HCEC 1CT (cell line): ENCODE data around the gene ATP6V1C2.
A peak's percentile ranks its signal among the peaks of the same experiment; 100 is the strongest.

Experiments
- DNase-seq: peaks from one replicate; pipeline ENCODE4 v3.0.0-alpha.2; 2017

The ATP6V1C2 gene

DNA sequence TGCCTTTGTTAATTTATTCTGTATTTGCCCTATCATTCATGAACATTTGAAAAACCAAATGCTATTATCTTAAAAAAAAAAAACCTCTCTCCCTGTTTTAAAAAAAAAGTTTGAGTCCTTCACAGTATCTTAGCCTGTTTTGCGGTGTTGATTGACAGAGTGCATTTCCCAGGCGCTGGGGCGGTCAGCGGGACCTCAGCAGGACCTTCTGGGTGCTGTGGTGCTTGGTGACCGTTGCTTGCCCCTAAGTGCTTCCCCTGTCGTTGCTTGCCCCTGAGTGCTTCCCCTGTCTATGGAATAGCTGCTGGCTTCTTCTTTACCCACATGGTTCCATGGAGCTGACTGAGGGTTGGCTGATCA is 12.1 kb downstream of the ATP6V1C2 start:
- peak; percentile 6 for DNase-seq

DNA sequence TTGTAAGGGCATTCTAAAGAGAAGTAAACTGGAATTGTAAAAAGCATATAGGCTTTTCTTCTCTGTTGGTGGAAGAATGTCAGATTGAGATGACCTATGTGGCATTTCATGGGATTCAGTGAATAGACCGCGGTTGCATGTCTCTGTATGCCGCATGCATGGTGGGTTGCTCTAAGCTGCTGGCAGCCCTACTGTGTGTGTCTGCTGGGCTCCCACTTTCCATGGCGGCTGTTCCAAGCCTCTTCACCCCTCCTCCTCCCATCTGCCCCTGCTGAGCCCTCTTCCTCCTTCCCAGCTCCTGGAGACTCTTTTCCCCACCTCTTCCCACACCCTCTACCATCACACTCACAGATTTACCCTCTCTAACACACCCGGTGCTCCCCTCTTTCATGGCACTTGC is 12.6 kb downstream of the ATP6V1C2 start:
- no peak for DNase-seq

DNA sequence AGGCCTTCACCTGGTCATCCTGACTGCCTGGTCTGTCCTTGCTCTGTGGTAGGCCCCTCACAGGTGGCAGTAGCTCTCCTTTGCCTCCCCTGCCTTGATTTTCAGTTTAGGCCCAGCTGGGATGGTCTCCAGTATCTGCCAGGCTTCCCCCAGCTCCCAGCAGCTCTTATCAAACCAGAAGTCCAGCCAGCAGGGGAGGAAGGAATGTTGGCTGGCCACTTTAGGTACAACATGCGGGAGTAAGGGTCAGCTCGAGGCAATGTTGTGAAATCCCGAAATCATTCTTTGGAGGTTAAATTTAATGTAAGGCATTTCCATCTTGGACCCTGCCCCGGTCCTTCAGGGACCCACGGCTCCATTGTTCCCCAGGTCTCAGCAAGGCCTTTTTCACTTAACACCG is 16.8 kb downstream of the ATP6V1C2 start:
- DNase-seq, result no peak

DNA sequence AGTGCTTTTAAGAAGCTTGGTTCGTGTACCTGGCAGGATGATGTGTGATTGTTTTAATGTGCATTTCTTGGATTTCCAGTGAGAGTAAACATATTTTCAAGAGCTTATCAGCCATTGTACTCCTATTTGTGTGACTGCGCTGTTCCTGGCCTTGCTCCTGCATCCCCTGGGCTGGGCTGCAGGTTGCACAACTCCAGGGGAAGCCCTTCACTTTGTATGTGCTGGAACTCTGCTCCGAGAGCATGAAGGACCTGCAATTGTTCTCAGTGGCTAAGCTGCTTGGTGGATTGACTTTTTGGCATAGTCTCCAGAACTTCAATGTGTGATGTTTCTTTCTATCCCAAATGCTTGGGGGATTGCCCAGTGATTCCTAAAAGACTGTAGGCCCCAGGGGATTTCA is 18.8 kb downstream of the ATP6V1C2 start:
- DNase-seq, result no peak

DNA sequence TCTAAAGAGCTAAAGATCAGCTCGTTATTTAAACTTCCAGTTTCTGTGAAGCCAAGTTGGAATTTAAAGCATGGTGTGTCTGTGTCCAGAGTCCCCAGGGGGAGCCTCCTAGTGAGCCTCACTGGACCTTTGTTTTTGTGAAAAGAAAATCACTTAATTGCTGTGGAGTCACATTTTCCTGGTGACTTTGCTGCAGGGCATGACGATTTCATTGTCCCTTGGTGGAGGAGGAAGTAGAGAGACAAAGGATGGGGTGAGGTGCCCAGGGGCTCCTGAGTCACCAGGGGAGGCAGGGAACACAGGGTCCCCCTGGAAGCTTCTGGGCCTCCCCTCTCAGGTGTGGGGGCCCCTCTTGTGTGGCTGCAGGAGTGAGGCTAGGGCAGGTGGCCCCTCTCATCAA is 19.7 kb downstream of the ATP6V1C2 start:
- no peak for DNase-seq

DNA sequence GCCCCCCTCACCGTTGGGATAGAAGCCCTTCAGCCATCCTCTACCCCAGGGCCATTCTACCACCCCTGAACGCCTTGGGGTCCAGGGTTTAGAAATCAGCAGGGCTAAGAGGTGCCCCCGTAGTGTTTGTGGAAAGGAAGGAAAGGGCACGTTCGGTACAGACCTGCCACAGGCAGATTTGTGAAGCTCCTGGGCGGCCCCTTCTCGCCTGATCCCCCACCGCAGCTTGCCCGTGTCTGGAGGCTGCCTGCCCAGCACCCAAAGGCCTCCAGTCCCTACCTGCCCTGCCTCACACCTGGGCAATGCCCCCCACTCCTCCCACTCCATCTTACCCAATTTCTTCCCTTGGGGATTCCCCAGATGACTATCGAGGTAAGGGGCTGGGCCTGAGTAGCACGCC is 21.2 kb downstream of the ATP6V1C2 start:
- DNase-seq, result no peak

DNA sequence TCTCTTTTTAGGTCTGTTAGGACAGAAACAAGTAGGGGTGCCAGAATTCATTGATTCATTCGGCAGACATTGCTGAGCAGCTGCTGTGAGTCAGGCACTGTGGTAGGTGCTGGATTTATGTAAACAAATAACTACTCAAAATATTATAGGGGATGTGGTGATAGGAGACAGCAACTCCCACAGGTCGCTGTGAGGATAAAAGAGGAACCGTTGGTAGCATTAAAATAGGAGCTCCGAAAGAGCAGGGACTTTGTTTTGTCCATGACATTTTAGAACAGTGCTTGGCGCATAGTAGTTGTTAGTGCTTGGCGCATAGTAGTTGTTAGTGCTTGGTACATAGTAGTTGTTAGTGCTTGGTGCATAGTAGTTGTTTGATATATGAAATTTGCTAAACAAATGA is 29.2 kb downstream of the ATP6V1C2 start:
- DNase-seq, result peak; percentile 42

DNA sequence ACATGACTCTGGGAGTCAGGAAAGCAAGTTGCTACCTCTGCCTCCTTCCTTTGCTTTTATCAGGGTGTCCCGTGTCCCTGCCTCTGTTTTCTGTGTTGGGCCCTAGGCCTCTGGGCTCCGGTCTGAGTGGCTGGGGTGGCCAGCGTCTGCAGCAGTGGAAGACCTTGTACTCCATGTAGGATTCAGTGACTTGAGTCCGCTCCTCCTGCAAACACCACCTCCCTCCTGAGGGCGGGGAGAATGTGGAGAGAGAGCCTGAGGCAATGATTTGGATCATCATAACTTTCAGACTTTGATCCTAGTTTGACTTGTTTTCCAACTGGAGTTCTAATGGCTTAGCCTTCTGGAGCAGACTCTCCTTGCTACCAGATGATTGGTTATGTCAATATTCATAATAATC is 30.8 kb downstream of the ATP6V1C2 start:
- DNase-seq, result no peak

DNA sequence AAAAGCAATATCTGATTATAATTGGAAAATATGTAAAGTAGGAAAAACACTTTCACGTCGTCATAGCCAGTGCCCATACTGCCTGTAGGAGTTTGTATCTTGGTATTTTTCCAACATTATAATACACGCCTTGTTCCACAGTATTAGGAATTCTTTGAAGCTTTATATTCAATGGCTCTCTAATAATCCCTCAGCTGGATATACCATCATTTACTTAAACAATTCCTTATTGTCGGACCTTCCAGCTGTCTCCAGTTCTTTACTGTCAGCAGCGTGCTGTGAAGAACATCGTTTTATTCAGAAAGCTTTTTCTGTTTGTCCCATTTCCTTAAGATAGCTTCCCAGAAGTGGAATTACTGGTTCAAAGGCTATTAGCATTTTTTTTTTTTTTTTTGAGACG is 31.7 kb downstream of the ATP6V1C2 start:
- no peak for DNase-seq

DNA sequence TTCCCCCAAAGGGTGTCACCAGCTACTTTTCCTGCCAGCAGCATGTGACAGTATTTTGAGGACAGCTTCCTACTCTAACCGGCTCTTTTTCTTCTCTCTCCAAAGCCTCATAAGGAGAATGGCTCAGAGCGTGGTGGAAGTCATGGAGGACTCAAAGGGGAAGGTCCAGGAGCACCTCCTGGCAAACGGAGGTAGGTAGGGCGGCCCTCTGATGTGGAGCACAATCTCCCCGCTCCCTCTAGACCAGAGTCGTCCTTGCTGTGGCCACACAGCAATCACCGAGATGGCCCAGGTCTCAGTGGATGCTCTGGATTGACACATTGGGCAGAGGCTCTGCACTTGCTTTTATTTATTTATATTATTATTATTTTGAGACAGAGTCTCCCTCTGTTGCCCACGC is 32.4 kb downstream of the ATP6V1C2 start:
- no peak for DNase-seq

DNA sequence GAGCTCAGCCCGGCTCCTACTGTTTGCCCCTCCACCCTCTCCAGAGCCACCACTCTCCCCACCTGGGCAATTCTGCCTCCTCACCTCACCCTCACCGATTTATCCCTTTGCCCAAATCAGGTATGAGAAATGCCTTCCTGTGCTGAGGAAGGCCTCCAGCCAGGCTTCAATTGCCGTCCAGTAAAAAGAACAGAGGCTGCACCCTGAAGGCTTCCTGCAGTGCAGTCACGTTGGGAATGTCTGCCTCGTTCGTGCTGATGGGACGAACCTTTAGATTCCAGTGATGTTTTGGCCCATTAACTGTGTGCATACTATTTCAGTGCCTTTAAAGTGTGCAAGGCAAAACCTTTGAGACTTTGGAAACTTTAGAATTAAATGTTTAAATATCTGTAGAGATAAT is 34.2 kb downstream of the ATP6V1C2 start:
- DNase-seq, result no peak

DNA sequence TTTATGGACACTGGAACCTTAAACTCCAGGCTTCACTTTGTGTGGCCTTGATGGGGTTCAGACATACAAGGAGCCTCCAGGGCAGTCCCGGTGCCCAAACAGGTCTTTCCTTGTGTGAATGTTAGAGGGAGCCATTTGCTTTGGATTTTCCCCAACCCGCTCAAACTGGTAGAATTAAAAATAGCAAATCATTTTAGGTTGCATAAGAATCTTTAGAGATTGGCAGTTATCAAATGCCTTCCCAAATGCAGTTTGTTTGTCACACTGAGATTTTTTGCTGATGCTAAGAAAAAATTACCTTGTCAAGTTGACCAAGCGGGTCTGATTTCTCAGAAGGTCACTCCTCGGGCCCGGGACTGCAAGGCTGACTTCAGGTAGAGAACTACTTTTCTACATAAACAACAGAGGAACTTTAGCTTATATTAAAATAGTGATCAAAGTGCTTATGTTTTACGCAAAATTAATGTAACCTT is 36.4 kb downstream of the ATP6V1C2 start:
- DNase-seq, result no peak

DNA sequence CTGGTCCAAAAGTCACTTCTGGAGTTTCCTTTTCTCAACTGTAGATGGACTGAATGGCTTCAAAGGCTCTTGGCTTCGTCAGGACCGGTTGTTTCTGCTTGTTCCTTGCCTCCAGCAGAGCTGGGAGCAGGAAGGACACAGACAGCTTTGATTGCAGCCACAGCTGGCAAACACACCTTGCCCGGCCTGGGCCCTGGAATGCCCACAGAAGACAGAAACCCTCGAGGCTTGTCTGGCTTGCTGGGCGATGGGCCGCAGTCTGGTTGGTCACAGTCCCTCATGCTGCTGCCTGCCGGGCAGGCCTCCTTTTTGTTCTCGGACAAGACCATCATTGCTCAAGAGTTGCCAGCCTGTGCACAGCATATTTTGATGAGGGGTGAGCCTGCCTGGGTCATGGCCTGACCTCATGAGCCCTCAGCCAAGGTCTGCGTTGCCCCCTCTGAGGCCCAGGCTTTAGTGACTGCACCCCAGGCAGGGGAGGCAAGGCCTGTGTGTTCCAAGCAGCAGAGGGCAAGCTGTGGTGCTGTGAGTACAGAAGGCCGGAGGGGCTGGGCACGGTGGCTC is 37.8 kb downstream of the ATP6V1C2 start:
- DNase-seq, result no peak

DNA sequence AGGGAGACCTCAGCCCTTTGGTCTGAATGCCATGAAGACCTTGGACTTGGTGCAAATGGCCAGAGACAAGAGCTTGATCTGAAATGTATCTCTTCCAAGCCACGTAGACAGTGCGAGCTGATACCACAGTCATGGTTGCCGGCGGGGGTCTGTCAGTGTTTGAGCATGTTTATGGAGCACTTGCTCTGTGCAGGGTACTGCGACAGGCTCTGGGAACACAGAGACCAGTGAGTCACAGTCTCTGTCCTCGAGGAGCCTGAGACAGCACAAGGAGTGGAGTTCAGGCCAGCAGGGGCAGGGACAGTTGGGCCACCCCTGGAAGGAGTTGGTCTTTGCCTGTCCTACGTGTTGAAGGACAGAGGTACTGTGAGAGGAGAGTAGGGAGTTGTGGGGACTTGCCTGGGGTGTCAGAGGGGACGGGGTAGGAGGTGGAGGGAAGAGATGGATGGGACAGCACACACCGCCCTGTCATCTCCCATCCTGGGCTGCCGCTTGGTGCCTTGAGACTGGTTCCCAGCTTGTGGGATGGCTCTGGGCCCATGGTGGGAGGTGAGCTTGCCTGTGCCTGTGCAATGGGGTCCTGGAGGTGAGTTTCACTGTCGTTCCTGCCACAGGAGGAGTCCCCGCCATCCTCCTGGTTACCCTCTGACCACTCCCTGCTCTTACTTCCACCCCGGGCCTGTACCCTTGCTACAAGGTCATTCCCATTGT is 39.5 kb downstream of the ATP6V1C2 start:
- no peak for DNase-seq

DNA sequence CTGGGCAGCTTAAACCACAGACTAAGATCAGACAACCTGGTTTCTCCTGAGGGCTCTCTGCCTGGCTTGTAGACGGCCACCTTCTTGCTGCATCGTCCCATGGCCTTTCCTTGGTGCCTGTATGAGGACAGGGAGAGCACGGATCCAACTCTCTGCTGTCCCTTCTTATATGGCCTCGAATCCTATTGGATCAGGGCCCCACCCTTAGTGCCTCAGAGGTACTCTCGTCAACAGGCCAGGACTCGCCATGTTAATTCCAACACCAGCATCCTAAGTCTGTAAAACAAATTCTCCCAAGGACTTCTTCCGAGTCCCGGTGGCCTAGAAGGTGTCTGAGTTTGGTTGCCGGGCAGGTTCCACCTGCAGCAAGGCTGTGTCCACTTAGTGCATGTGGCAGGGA is 40.2 kb downstream of the ATP6V1C2 start:
- DNase-seq, result no peak

DNA sequence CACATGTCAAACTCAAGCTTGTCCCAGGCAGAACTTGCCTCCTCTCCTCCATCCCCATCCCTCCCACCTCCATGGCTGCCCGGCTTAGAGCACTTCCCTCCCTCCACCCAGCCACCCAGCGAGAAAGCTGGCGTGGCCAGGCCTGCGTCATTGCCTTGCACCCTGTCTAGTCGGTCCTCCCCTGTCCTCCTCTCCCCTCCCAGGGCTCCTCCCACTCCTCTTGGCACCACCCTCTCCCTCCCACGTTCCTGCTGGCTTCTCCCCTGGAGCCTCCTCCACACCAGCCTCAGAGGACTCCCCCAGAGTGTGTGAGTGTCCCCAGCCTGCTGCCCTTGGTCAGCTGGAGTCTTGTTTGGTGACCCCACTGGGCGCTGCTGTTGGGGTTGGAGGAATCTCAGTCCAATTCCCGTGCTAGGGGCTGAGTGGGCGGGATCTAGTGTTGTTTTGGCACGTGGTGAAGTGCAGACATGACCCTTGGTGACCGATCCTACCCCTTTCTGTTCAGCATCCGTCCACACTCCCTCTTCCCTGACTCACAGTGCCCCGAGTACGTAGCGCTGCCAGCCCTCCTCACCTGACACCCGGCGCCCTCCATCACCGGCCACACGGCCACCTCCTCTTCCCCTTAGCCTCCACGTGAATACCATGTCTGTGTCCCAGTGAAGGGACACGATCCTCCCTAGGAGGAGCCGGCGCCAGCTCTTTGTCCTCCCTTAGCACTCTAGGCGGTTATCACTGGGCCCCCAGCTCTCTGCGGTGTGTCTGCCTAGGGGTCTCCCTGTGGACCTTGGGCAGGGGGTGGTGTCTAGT is 41.4 kb downstream of the ATP6V1C2 start:
- peak; percentile 13 for DNase-seq

DNA sequence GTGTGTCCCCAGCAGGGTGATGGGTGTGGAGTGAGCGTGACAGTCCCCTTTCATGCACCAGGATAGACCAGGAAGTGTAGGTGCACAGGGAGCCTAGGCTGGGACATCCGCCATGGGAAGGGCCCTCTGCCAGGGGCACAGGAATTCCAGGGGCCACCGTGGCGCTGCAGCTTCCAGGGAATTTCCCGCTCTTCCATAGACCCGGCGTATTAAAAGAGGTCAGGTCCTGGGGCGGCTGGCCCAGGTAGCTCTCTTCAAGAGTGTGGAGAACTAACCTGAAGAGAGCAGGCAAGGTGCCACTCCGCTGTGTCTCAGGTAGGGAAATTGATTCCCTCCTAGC is 42.0 kb downstream of the ATP6V1C2 start:
- DNase-seq, result no peak

DNA sequence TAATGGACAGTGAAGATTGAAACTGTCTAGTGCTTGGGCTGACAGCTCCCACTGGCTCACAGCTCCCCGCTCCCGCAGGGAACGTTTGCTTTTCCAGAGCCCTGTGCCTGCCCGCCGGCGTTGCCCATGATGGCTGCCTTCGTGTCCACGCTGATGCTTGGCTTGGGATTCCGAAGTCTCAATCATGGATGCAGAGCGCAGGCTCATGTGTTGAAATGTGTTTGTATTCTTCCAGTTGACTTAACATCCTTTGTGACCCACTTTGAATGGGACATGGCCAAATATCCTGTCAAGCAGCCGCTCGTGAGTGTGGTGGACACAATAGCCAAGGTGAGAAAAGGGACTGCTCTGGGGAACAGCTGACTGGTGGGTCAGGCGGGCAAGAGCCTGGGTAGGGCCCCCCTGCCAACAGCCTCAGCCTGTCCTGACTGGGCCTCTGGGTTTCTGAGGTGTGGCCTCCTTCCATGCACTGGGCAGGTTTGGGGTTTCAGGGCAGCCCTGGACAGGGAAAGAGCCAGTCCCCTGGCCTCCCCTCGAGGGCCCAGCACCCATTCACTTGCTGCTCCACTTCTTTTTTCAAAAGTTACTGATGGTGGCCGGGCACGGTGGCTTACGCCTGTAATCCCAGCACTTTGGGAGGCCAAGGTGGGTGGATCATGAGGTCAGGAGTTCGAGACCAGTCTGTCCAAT is 42.8 kb downstream of the ATP6V1C2 start:
- DNase-seq, result no peak

DNA sequence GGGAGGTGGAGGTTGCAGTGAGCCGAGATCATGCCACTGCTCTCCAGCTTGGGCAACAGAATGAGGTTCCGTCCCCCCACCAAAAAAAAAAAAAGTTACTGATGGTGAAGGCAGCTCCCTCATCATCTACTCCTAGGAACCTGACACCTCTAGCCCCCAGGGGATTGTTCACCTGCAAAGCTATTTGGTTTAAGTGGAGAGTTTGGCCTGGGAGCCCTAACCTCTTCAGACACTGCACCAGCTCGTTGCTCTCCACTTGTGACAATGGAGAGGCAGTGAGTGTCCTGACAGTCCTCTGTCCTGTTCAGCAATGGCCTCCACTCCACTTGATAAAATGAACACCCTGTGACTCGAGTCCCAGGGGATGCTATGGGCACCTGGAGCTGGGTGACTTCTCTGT is 43.5 kb downstream of the ATP6V1C2 start:
- DNase-seq, result no peak

DNA sequence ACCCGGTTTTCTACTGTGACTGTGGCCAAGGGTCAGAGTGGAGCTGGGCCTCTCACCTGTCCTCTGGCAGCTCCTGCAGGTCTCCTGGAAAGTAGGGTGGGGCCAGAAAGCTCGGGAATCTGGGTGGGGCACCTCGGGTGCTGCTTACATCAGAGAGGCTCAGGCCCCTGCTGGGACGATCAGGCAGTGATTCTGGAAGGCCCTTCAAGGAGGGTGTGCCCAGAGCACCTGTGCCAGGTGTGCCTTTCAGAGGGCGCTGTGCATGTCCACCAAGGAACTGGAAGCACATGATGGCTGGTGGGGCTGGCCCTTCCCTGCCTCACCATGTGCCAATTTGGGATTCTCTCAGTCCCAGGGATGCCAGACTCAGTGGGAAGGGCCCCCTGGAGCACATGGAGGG is 44.0 kb downstream of the ATP6V1C2 start:
- DNase-seq, result no peak

DNA sequence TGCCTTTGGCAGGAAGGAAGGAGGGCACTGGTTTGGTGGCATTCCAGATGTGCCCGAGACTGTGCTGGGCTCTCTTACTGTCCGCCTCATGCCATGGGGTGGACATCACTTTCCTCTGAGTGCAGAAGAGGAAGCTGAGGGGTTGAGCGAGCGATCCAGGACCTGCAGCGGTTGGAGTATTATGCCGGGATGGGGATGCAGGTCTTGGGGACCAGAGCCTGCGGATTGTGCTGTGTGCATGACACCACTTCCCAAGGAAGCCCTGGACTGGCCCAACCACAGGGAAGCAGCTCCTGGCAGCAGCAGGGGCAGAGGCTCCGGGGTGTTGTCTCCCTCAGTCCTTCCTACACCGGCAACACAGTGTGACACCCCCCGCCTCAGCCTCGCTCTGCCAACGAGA is 44.5 kb downstream of the ATP6V1C2 start:
- no peak for DNase-seq

DNA sequence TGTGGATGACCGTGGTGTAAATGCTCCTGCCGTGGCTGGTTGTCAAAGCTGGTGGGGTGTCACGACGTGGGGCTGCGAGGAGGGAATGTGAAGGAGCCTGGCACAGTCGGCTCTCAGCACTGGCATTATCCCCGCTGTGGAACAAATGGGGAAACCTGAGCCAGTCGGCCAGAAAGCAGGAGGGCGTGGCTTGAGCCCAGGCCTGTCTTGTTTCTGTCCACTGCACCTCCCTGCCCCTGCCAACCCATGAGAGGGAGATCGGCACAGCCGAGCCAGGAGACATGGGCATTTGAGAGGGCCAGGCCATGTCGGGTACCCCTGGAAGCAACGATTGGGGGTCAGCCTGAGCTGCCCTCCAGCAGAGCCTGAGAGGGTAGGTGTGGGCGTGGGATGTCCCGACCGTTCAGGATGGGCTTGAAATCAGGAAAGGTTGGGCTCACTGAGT is 46.7 kb downstream of the ATP6V1C2 start:
- DNase-seq, result no peak

DNA sequence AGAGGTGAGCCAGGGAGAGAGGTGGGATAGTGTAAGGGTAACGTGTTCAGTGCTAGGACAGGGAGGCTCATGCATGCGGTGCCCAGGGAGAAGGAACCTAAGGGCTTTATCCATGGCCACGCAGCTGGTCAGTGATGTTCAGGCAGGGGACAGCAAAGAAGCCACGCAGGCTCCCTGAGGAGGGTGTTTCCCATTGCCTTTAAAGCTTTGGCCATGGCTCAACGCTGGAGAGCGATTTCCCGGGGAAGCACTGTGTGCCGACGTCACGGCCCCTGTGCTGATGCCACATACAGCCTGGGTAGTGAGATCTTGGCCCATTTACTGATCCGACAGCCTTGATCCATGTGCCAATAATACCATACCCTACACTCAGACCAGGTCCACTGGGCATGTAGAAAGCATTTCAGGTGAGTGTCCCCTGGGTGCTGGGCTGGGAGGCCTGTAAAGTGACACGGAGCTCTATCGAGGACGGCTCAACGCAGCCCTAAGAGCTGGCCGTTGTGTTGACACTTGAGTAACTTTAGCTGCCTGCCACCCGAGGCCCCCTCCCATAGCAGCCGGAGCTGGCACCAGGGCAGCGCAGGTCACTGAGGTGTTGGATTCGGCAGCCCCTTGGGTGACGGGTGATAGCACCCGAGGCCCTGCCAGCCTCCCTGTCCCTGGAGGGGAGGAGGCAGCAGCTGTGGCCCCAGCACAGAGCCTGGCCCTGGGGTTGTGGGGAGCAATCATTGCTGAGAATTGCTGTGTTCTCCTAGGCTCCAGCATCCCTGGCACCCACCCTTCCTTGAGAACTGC is 49.7 kb downstream of the ATP6V1C2 start:
- DNase-seq, result no peak
